ENCODE results near the gene ARHGEF12. TPM values are rescaled to one million over a fixed set of nuclear protein-coding genes. Genes with fewer than 3 reads are reported as not detected.

The ARHGEF12 gene
- total and polyA plus RNA-seq, 7 donors = 18.6 to 129 (median 80.5) TPM

- H3K9me3 ChIP-seq = no peaks in the 10 kb centered on the region
- H3K4me3 ChIP-seq = no peak overlapping the region
- intact Hi-C loops (cut with DNase I) = no loop called here
- no peak overlapping the region for H3K27ac ChIP-seq
- no peak for DNase-seq
- no peaks in the 10 kb centered on the region for H3K36me3 ChIP-seq
- no peak for TF ChIP-seq POLR2A (IDR thresholded peaks at IDR 0.05)
- TF ChIP-seq POLR2AphosphoS5 (IDR thresholded peaks at IDR 0.05) = no peak
- TF ChIP-seq CTCF (IDR thresholded peaks at IDR 0.05) = no peak
- no peak for TF ChIP-seq EP300 (IDR thresholded peaks at IDR 0.05)
- peaks cover 0 to 11% (median 0%) of the 10 kb centered on the region in 3 donors for H3K27me3 ChIP-seq
- peaks cover 0 to 8% (median 4%) of the 10 kb centered on the region in 4 donors for H3K4me1 ChIP-seq
- 84 to 91% methylated on average over 4 of the region's 4 CpGs for WGBS, 2 donors
These were observed 192.5 kb downstream of the ARHGEF12 start for GRCh38 chr11:120528749-120529148.

- no peaks in the 10 kb centered on the region for H3K9me3 ChIP-seq
- DNase-seq = no peak
- H3K4me3 ChIP-seq = no peak overlapping the region
- 82 to 89% methylated on average over 7 of the region's 7 CpGs for WGBS, 2 donors
- peaks cover 0 to 11% (median 0%) of the 10 kb centered on the region in 3 donors for H3K27me3 ChIP-seq
- peaks cover 0 to 8% (median 4%) of the 10 kb centered on the region in 4 donors for H3K4me1 ChIP-seq
- TF ChIP-seq POLR2AphosphoS5 (IDR thresholded peaks at IDR 0.05) (no peak), POLR2A (IDR thresholded peaks at IDR 0.05) (no peak), CTCF (IDR thresholded peaks at IDR 0.05) (no peak), EP300 (IDR thresholded peaks at IDR 0.05) (no peak)
- intact Hi-C loops (cut with DNase I) = no loop called here
- no peaks in the 10 kb centered on the region for H3K36me3 ChIP-seq
- no peak overlapping the region for H3K27ac ChIP-seq
These were observed 193.0 kb downstream of the ARHGEF12 start for GRCh38 chr11:120529214-120529613.

- Histone ChIP-seq H3K4me1 (peaks cover 0 to 8% (median 4%) of the 10 kb centered on the region in 4 donors), H3K27me3 (peaks cover 0 to 11% (median 0%) of the 10 kb centered on the region in 3 donors), H3K9me3 (no peaks in the 10 kb centered on the region), H3K4me3 (no peak overlapping the region), H3K36me3 (no peaks in the 10 kb centered on the region), H3K27ac (no peak overlapping the region)
- intact Hi-C loops (cut with DNase I) = no loop called here
- no peak for DNase-seq
- 54 to 82% methylated on average over 6 of the region's 6 CpGs for WGBS, 2 donors
- TF ChIP-seq EP300 (IDR thresholded peaks at IDR 0.05) (no peak), POLR2AphosphoS5 (IDR thresholded peaks at IDR 0.05) (no peak), POLR2A (IDR thresholded peaks at IDR 0.05) (no peak), CTCF (IDR thresholded peaks at IDR 0.05) (no peak)
These were observed 193.7 kb downstream of the ARHGEF12 start for GRCh38 chr11:120529911-120530310.

GRCh38 chr11:120532082-120532831 lies 196.0 kb downstream of the ARHGEF12 start:
- peaks cover 0 to 11% (median 0%) of the 10 kb centered on the region in 3 donors for H3K27me3 ChIP-seq
- no peaks in the 10 kb centered on the region for H3K36me3 ChIP-seq
- H3K4me3 ChIP-seq = no peak overlapping the region
- 36 to 70% methylated on average over 16 of the region's 16 CpGs for WGBS, 2 donors
- H3K9me3 ChIP-seq = no peaks in the 10 kb centered on the region
- TF ChIP-seq POLR2A (IDR thresholded peaks at IDR 0.05) (no peak), EP300 (IDR thresholded peaks at IDR 0.05) (no peak), POLR2AphosphoS5 (IDR thresholded peaks at IDR 0.05) (no peak), CTCF (IDR thresholded peaks at IDR 0.05) (no peak)
- H3K27ac ChIP-seq = no peak overlapping the region
- intact Hi-C loops (cut with DNase I) = no loop called here
- H3K4me1 ChIP-seq = peaks cover 0 to 8% (median 2%) of the 10 kb centered on the region in 4 donors
- DNase-seq = no peak

Data from sigmoid colon (tissue), 7 donors.